H9 (cell line): ENCODE measurements around the gene COL4A1. TPM values are rescaled to one million over a fixed set of nuclear protein-coding genes. Genes with fewer than 3 reads are reported as not detected.

ENCODE experiments used
- DNase-seq: peaks from one replicate; pipeline ENCODE4 v3.0.0-alpha.2; 2017
- H2AFZ ChIP-seq: one replicate; pipeline ENCODE4 v1.6.1; 2013; ENCODE audit warnings: mild to moderate bottlenecking, low read length, control low read depth, moderate library complexity
- H2AK5ac ChIP-seq: 2 replicates; pipeline ENCODE4 v1.6.1; 2013; ENCODE audit warnings: low read length, control low read depth, mixed read lengths; ENCODE audit not compliant: insufficient read length
- H2BK120ac ChIP-seq: one replicate; pipeline ENCODE4 v1.6.1; 2013; ENCODE audit warnings: low read depth, mild to moderate bottlenecking, low read length, control low read depth, inconsistent platforms; ENCODE audit not compliant: poor library complexity, severe bottlenecking
- H2BK12ac ChIP-seq: 2 replicates; pipeline ENCODE4 v1.6.1; 2013; ENCODE audit warnings: low read length, control low read depth, mixed read lengths, low read depth; ENCODE audit not compliant: insufficient read length
- H2BK15ac ChIP-seq: 2 replicates; pipeline ENCODE4 v1.6.1; 2013; ENCODE audit warnings: low read depth, low read length, control low read depth
- H2BK20ac ChIP-seq: one replicate; pipeline ENCODE4 v1.6.1; 2013; ENCODE audit warnings: low read depth, mild to moderate bottlenecking, low read length, control low read depth, inconsistent platforms; ENCODE audit not compliant: poor library complexity, severe bottlenecking
- H2BK5ac ChIP-seq: 2 replicates; pipeline ENCODE4 v1.6.1; 2013; ENCODE audit warnings: low read length, control low read depth, mixed read lengths; ENCODE audit not compliant: insufficient read length
- H3K14ac ChIP-seq: 2 replicates; pipeline ENCODE4 v1.6.1; 2013; ENCODE audit warnings: low read length, control low read depth; ENCODE audit not compliant: insufficient read depth
- H3K18ac ChIP-seq: 2 replicates; pipeline ENCODE4 v1.6.1; 2013; ENCODE audit warnings: low read depth, mild to moderate bottlenecking, mixed read lengths, low read length, control low read depth; ENCODE audit not compliant: insufficient read length
- H3K23ac ChIP-seq: 2 replicates; pipeline ENCODE4 v1.6.1; 2013; ENCODE audit warnings: low read length, control low read depth, mixed read lengths, low read depth; ENCODE audit not compliant: insufficient read length
- H3K23me2 ChIP-seq: 2 replicates; pipeline ENCODE4 v1.6.1; 2013; ENCODE audit warnings: low read depth, mild to moderate bottlenecking, mixed read lengths, low read length, control low read depth; ENCODE audit not compliant: insufficient read length, poor library complexity, severe bottlenecking
- H3K27ac ChIP-seq: 2 replicates; pipeline ENCODE4 v1.5.1; 2013; ENCODE audit warnings: low read length, control low read depth, mixed read lengths, low read depth; ENCODE audit not compliant: insufficient read length
- H3K27me3 ChIP-seq: 2 replicates; pipeline ENCODE4 v1.6.1; 2013; ENCODE audit warnings: low read length, control low read depth, inconsistent platforms; ENCODE audit not compliant: insufficient read depth
- H3K4ac ChIP-seq: 2 replicates; pipeline ENCODE4 v1.6.1; 2013; ENCODE audit warnings: low read depth, mild to moderate bottlenecking, control low read depth, inconsistent platforms, low read length, moderate library complexity
- H3K4me1 ChIP-seq: 2 replicates; pipeline ENCODE4 v1.6.1; 2013; ENCODE audit warnings: low read length, control low read depth, inconsistent platforms; ENCODE audit not compliant: insufficient read depth
- H3K4me2 ChIP-seq: 2 replicates; pipeline ENCODE4 v1.6.1; 2013; ENCODE audit warnings: low read length, control low read depth, mixed read lengths; ENCODE audit not compliant: insufficient read length, insufficient read depth
- H3K56ac ChIP-seq: 2 replicates; pipeline ENCODE4 v1.6.1; 2013; ENCODE audit warnings: low read depth, mild to moderate bottlenecking, mixed read lengths, low read length, control low read depth; ENCODE audit not compliant: insufficient read length
- H3K79me1 ChIP-seq: 2 replicates; pipeline ENCODE4 v1.6.1; 2013; ENCODE audit warnings: low read depth, mild to moderate bottlenecking, moderate library complexity, low read length, control low read depth, inconsistent platforms; ENCODE audit not compliant: insufficient read depth, poor library complexity, severe bottlenecking
- H3K79me2 ChIP-seq: 2 replicates; pipeline ENCODE4 v1.6.1; 2013; ENCODE audit warnings: low read length, control low read depth, inconsistent platforms; ENCODE audit not compliant: insufficient read depth
- H3K9ac ChIP-seq: 2 replicates; pipeline ENCODE4 v1.6.1; 2013; ENCODE audit warnings: low read length, control low read depth, mixed read lengths; ENCODE audit not compliant: insufficient read length; ENCODE audit errors: extremely low read depth
- H3K9me3 ChIP-seq: one replicate; pipeline ENCODE4 v1.6.1; 2013; ENCODE audit warnings: low read depth, low read length, inconsistent platforms; ENCODE audit not compliant: control insufficient read depth
- H3T11ph ChIP-seq: one replicate; pipeline ENCODE4 v1.6.1; 2013; ENCODE audit warnings: mild to moderate bottlenecking, low read length, control low read depth, inconsistent platforms
- H4K20me1 ChIP-seq: one replicate; pipeline ENCODE4 v1.6.1; 2013; ENCODE audit not compliant: control insufficient read depth, insufficient read length, insufficient read depth
- H4K5ac ChIP-seq: 2 replicates; pipeline ENCODE4 v1.6.1; 2013; ENCODE audit warnings: low read depth, mild to moderate bottlenecking, mixed read lengths, low read length, control low read depth; ENCODE audit not compliant: insufficient read length
- H4K8ac ChIP-seq: replicated peaks from 2 replicates; pipeline ENCODE4 v1.6.1; 2013; ENCODE audit warnings: low read length, control low read depth, mixed read lengths, low read depth; ENCODE audit not compliant: insufficient read length
- H4K91ac ChIP-seq: 2 replicates; pipeline ENCODE4 v1.6.1; 2013; ENCODE audit warnings: low read depth, mild to moderate bottlenecking, moderate library complexity, mixed read lengths, low read length, control low read depth; ENCODE audit not compliant: insufficient read length
- H3K27ac Mint-ChIP-seq, 3 experiments: 2 replicates in 2 of 3; 3 replicates in 1 of 3; pipeline ENCODE4 v1.8.0; 2020 to 2021; ENCODE audit warnings: mixed read lengths in 3 of 3, mild to moderate bottlenecking in 1 of 3, moderate library complexity in 1 of 3
- H3K27me3 Mint-ChIP-seq: 2 replicates; pipeline ENCODE4 v1.8.0; 2021; ENCODE audit warnings: low read depth, mild to moderate bottlenecking, moderate library complexity, mixed read lengths
- H3K36me3 Mint-ChIP-seq, 3 experiments: 2 replicates in 2 of 3; 3 replicates in 1 of 3; pipeline ENCODE4 v1.8.0; 2020 to 2021; ENCODE audit warnings: low read depth in 3 of 3, mixed read lengths in 3 of 3; ENCODE audit not compliant: insufficient read depth in 1 of 3
- H3K4me1 Mint-ChIP-seq, 2 experiments: 2 replicates each; pipeline ENCODE4 v1.8.0; 2020; ENCODE audit warnings: mixed read lengths in 2 of 2
- H3K4me3 Mint-ChIP-seq, 2 experiments: 2 replicates in 1 of 2; 3 replicates in 1 of 2; pipeline ENCODE4 v1.8.0; 2020 to 2021; ENCODE audit warnings: mild to moderate bottlenecking in 2 of 2, mixed read lengths in 2 of 2, moderate library complexity in 1 of 2
- H3K9me3 Mint-ChIP-seq, 2 experiments: 2 replicates in 1 of 2; 3 replicates in 1 of 2; pipeline ENCODE4 v1.8.0; 2020; ENCODE audit warnings: mild to moderate bottlenecking in 2 of 2, mixed read lengths in 2 of 2, moderate library complexity in 1 of 2
- WGBS: extraction: QIAGEN DNeasy Blood & Tissue Kit; methylation state at CpG from one replicate; pipeline ENCODE4 v1.1.7; 2013; ENCODE audit warnings: missing lambda C conversion rate, low lambda C conversion rate, mixed read lengths; ENCODE audit not compliant: insufficient read length; ENCODE audit errors: extremely low coverage; 5-methylcytosine and 5-hydroxymethylcytosine counted together
- total RNA-seq: library from RNA; stranded (reverse); gene quantifications from 2 replicates; pipeline ENCODE4 v1.2.1, GENCODE V29; 2021
- TF ChIP-seq, protein P1 (sequence below): fragments of 200-600 bp; sonication (generic); conservative IDR thresholded peaks from 3 replicates; pipeline ENCODE4 v1.8.0; 2021; ENCODE audit warnings: antibody characterized with exemption, mild to moderate bottlenecking

Gene COL4A1
- total RNA-seq, 1 experiment from 2014 or later = 73.1 TPM

DNA sequence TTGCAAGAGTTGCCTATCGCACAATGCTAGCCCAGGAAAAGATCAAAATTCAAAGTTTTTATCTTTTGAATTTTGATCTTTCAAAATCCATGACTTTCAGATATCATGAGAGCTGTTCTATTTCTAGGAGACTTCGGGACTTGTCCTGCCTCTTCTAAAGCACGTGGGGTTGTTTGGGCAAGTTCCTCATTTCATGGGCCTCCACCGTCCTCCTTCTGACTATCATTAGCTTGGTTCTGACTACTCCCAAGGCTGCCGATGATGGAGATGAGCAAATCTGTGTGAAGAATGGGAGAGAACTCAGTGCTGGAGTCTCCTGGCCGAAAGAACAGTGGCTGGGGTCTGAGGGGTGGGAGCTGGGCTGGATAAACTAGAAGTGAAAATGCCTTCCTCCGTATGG is 86.5 kb downstream of the COL4A1 start:
- H3T11ph ChIP-seq = no peak overlapping the region
- no peak overlapping the region for H2BK5ac ChIP-seq
- H3K23me2 ChIP-seq = no peaks in the 10 kb centered on the region
- no peaks in the 10 kb centered on the region for H3K4me1 ChIP-seq
- H3K4me3 Mint-ChIP-seq = no peak overlapping the region
- peaks cover 0 to 10% of the 10 kb centered on the region in 2 experiments; a peak in 3 of 4 replicates for H3K4me1 Mint-ChIP-seq
- no peak overlapping the region for H2AK5ac ChIP-seq
- H2BK12ac ChIP-seq = no peak overlapping the region
- H3K18ac ChIP-seq = no peak overlapping the region
- no peaks in the 10 kb centered on the region; a peak in 1 of 7 replicates for H3K36me3 Mint-ChIP-seq
- no peaks in the 10 kb centered on the region for H3K9me3 ChIP-seq
- no peak overlapping the region for H2BK120ac ChIP-seq
- H2BK15ac ChIP-seq = no peak overlapping the region
- no peak overlapping the region for H3K23ac ChIP-seq
- H3K79me2 ChIP-seq = 0 out of 2 replicates have a peak, but pooled peaks cover 2% of the 10 kb centered on the region
- H3K79me1 ChIP-seq = no peaks in the 10 kb centered on the region
- no peak overlapping the region for H2AFZ ChIP-seq
- H3K14ac ChIP-seq = no peak overlapping the region
- no peak overlapping the region for H3K27ac ChIP-seq
- no peak overlapping the region for H4K8ac ChIP-seq
- no peak overlapping the region for H3K9ac ChIP-seq
- H3K4me2 ChIP-seq = no peak overlapping the region
- no peak for DNase-seq
- no peak overlapping the region for H4K5ac ChIP-seq
- H2BK20ac ChIP-seq = no peak overlapping the region
- peak overlapping the region in 1 of 3 experiments; percentile 93; a peak in 3 of 7 replicates for H3K27ac Mint-ChIP-seq
- H3K27me3 Mint-ChIP-seq = no peaks in the 10 kb centered on the region
- H4K20me1 ChIP-seq = no peaks in the 10 kb centered on the region
- H3K9me3 Mint-ChIP-seq = no peaks in the 10 kb centered on the region
- no peak overlapping the region for H3K4ac ChIP-seq
- no peak overlapping the region for H3K56ac ChIP-seq
- TF ChIP-seq, protein P1, sequence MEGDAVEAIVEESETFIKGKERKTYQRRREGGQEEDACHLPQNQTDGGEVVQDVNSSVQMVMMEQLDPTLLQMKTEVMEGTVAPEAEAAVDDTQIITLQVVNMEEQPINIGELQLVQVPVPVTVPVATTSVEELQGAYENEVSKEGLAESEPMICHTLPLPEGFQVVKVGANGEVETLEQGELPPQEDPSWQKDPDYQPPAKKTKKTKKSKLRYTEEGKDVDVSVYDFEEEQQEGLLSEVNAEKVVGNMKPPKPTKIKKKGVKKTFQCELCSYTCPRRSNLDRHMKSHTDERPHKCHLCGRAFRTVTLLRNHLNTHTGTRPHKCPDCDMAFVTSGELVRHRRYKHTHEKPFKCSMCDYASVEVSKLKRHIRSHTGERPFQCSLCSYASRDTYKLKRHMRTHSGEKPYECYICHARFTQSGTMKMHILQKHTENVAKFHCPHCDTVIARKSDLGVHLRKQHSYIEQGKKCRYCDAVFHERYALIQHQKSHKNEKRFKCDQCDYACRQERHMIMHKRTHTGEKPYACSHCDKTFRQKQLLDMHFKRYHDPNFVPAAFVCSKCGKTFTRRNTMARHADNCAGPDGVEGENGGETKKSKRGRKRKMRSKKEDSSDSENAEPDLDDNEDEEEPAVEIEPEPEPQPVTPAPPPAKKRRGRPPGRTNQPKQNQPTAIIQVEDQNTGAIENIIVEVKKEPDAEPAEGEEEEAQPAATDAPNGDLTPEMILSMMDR = no peak
- no peak overlapping the region for H4K91ac ChIP-seq
- H3K27me3 ChIP-seq = no peaks in the 10 kb centered on the region
- WGBS = no CpG with 5 or more reads among the region's 7 CpGs
